Measurements from ENCODE around the gene DPPA5. TPM values are rescaled to one million over a fixed set of nuclear protein-coding genes. Genes with fewer than 3 reads are reported as not detected.

The DPPA5 gene
- total and polyA plus RNA-seq, 4 donors = not detected

DNA sequence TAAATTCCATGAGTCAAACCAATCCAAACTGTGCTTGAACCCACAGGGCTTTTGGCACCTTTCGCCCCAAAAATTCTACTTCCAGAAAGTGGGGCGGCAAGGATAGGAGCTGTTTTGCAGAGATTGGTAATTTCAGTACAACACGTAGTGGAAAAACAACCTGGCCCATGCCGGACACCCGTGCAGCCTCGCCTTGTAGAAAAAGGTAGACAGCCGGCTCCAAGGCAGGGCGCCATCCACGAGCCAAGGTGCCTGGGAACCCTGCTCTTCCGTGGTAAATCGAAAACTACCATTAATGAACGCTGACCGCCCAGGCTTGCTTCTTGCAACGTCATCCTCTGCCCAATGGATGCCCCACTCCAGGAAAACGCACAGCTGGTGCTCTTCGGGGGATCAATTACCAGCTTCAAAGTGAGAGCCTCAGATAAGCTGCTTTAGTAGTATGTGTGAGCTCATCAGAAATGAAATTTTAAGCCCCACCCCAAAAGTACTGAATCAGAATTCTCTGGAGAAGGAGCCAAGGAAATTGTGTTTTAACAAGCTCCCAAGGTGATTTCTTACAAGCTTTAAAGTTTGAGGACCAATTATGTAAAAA lies 13.8 kb upstream of the DPPA5 start:
- no peaks in the 10 kb centered on the region for H3K4me1 ChIP-seq (ENCODE audit: control insufficient read depth, insufficient read depth, low read length)
- H3K9me3 ChIP-seq (ENCODE audit: control insufficient read depth, insufficient read depth, low read length) = peaks cover 3% of the 10 kb centered on the region
- no peak for DNase-seq (ENCODE audit: low read depth in 4 of 6, low spot score in 6 of 6)
- H3K4me3 ChIP-seq (ENCODE audit: low read depth, low read length) = no peak overlapping the region
- H3K36me3 ChIP-seq (ENCODE audit: control insufficient read depth, insufficient read depth, low read length) = no peaks in the 10 kb centered on the region
- WGBS (ENCODE audit: insufficient coverage) = 80% methylated on average over 16 of the region's 16 CpGs
- H3K27ac ChIP-seq (ENCODE audit: low read depth, low read length) = no peak overlapping the region
- H3K27me3 ChIP-seq (ENCODE audit: control insufficient read depth, insufficient read depth, low read length) = no peaks in the 10 kb centered on the region

DNA sequence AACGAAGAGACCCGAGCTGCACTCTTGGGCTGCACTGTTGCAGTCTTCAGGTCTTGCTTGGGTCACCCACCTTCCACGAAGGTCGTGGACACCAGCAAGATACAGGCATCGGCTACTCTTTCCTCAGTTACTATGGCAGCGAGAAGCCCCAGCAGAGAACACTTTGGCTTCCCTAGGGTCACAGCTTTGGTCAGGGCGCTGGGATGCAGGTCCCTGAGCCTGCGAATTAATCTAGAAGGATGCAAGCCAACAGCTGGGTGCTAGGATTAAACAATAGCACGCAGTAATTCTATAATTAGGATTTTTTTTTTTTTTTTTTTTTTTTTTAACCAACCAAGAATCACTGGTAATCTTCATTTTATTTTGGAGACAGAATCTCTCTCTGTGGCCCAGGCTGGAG lies 10.5 kb upstream of the DPPA5 start:
- Histone ChIP-seq H3K27me3 (ENCODE audit: control insufficient read depth, insufficient read depth, low read length) (no peaks in the 10 kb centered on the region), H3K4me3 (ENCODE audit: low read depth, low read length) (no peak overlapping the region), H3K9me3 (ENCODE audit: control insufficient read depth, insufficient read depth, low read length) (no peaks in the 10 kb centered on the region), H3K4me1 (ENCODE audit: control insufficient read depth, insufficient read depth, low read length) (no peaks in the 10 kb centered on the region), H3K27ac (ENCODE audit: low read depth, low read length) (no peak overlapping the region), H3K36me3 (ENCODE audit: control insufficient read depth, insufficient read depth, low read length) (no peaks in the 10 kb centered on the region)
- 95% methylated on average over 6 of the region's 9 CpGs for WGBS (ENCODE audit: insufficient coverage)
- no peak for DNase-seq (ENCODE audit: low read depth in 4 of 6, low spot score in 6 of 6)

DNA sequence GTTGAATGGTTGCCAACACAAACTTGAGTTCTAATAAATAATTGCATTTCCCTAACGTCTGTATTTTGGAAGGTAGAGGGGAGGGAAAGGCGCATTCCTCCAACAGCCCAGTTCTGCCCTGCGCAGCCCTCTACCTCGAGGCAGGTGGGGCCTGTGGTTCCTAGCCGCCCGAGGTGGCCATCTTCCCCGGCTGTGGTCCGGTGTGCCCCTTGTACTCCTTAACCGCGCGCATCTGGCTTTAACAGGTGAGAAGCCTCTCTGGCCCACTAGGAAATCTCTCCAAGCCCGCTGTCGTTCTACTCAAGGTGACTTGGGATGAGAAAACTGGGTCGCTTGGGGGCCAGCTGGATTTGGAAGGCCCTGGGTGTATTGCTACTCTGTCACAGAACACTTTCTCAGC lies 10.0 kb upstream of the DPPA5 start:
- Histone ChIP-seq H3K27ac (ENCODE audit: low read depth, low read length) (no peak overlapping the region), H3K4me1 (ENCODE audit: control insufficient read depth, insufficient read depth, low read length) (no peaks in the 10 kb centered on the region), H3K4me3 (ENCODE audit: low read depth, low read length) (no peak overlapping the region), H3K9me3 (ENCODE audit: control insufficient read depth, insufficient read depth, low read length) (no peaks in the 10 kb centered on the region), H3K36me3 (ENCODE audit: control insufficient read depth, insufficient read depth, low read length) (no peaks in the 10 kb centered on the region), H3K27me3 (ENCODE audit: control insufficient read depth, insufficient read depth, low read length) (no peaks in the 10 kb centered on the region)
- no peak for DNase-seq (ENCODE audit: low read depth in 4 of 6, low spot score in 6 of 6)
- WGBS (ENCODE audit: insufficient coverage) = 94% methylated on average over 13 of the region's 14 CpGs

DNA sequence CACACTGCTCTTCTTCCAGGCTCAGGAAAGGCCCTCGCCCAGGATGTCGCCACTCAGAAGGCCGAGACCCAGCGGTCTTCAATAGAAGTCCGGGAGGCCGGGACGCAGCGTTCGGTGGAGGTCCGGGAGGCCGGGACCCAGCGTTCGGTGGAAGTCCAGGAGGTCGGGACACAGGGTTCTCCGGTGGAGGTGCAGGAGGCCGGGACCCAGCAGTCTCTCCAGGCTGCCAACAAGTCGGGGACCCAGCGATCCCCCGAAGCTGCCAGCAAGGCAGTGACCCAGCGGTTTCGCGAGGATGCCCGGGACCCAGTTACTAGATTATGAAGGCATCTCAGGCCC lies 9.4 kb upstream of the DPPA5 start:
- Histone ChIP-seq H3K4me3 (ENCODE audit: low read depth, low read length) (no peak overlapping the region), H3K27ac (ENCODE audit: low read depth, low read length) (no peak overlapping the region), H3K9me3 (ENCODE audit: control insufficient read depth, insufficient read depth, low read length) (no peaks in the 10 kb centered on the region), H3K36me3 (ENCODE audit: control insufficient read depth, insufficient read depth, low read length) (no peaks in the 10 kb centered on the region), H3K27me3 (ENCODE audit: control insufficient read depth, insufficient read depth, low read length) (no peaks in the 10 kb centered on the region), H3K4me1 (ENCODE audit: control insufficient read depth, insufficient read depth, low read length) (no peaks in the 10 kb centered on the region)
- 97% methylated on average over 23 of the region's 23 CpGs for WGBS (ENCODE audit: insufficient coverage)
- DNase-seq (ENCODE audit: low read depth in 4 of 6, low spot score in 6 of 6) = no peak

DNA sequence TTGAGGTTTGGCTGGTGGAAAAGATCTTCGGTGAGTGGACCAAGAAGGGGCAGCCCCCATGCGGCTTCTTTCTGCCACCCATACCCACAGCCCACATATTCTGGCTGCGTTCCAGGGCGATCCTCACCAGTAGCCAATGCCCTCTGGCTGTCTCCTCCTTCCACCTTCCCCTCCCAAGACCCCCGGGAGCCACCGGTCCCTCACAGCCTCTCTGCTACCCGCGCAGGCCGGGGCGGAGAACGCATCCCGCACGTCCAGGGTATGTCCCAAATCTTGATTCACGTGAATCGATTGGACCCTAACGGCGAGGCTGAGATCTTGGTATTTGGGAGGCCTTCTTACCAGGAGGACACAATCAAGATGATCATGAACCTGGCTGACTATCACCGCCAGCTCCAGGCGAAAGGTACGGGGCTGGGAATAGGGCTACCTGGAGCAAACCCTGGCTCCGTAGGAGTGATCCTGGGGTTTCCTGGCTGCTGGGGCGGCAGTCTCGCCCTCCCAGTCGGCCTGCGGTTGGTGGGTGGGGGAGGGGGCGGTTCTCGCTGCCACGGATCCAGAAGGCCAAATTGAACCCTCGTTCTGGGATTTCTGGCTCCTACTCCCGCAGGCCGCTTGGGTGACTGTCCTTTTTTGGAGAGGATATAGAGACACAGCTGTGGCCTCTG lies 8.9 kb upstream of the DPPA5 start:
- no peaks in the 10 kb centered on the region for H3K4me1 ChIP-seq (ENCODE audit: control insufficient read depth, insufficient read depth, low read length)
- no peak overlapping the region for H3K27ac ChIP-seq (ENCODE audit: low read depth, low read length)
- no peaks in the 10 kb centered on the region for H3K9me3 ChIP-seq (ENCODE audit: control insufficient read depth, insufficient read depth, low read length)
- no peaks in the 10 kb centered on the region for H3K36me3 ChIP-seq (ENCODE audit: control insufficient read depth, insufficient read depth, low read length)
- WGBS (ENCODE audit: insufficient coverage) = 96% methylated on average over 31 of the region's 31 CpGs
- H3K27me3 ChIP-seq (ENCODE audit: control insufficient read depth, insufficient read depth, low read length) = no peaks in the 10 kb centered on the region
- DNase-seq (ENCODE audit: low read depth in 4 of 6, low spot score in 6 of 6) = no peak
- H3K4me3 ChIP-seq (ENCODE audit: low read depth, low read length) = no peak overlapping the region

DNA sequence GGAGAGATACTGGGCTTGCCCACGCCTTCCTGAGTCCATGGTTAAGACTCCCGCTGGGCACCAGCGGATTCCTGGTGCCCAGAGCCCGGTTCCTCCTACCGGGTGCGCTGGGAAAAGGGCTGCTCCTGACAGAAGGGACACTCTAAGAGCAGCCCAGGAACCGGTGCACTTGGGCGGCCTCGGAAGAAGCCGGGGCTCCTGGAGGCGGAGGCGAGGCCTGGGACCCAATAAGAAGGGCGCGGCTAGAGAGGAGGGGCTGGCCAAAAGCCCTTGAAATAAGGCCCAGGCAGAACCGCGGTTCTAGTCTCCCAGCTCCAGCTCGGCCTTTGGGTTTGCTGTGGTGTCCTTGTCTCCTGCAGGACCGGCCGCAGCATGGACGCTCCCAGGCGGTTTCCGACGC lies 8.3 kb upstream of the DPPA5 start, which contains the start of gene KHDC3L:
TSS of gene KHDC3L (plus strand) at position 301 of the 400 bp plus-strand sequence. CDS start at position 373, 72 bp downstream.
- H3K4me1 ChIP-seq (ENCODE audit: control insufficient read depth, insufficient read depth, low read length) = no peaks in the 10 kb centered on the region
- DNase-seq (ENCODE audit: low read depth in 4 of 6, low spot score in 6 of 6) = no peak
- 88% methylated on average over 23 of the region's 23 CpGs for WGBS (ENCODE audit: insufficient coverage)
- H3K27me3 ChIP-seq (ENCODE audit: control insufficient read depth, insufficient read depth, low read length) = no peaks in the 10 kb centered on the region
- no peak within 1 kb of the TSS for H3K4me3 ChIP-seq (ENCODE audit: low read depth, low read length)
- no peak within 1 kb of the TSS for H3K27ac ChIP-seq (ENCODE audit: low read depth, low read length)
- no peaks in the 10 kb centered on the region for H3K36me3 ChIP-seq (ENCODE audit: control insufficient read depth, insufficient read depth, low read length)
- H3K9me3 ChIP-seq (ENCODE audit: control insufficient read depth, insufficient read depth, low read length) = no peaks in the 10 kb centered on the region

DNA sequence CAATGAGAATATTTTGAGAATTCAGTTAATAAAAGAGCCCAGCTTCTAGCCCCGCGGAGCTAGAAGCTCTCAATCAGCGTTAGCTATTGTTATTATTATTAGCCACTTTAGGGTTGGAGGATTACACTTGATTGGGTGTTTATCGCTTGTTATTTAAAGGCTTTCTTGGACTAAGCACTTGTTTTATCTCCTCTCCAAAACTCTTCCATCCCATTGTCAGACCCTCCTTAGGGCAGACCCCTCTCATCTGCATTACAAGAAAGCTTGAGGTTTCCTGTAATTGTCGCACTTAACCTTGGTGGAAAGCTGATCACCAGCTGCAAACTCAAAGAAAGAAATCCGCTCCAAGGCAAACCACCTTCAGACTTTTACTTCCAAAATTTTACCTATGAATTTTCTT lies 4.8 kb downstream of the DPPA5 start:
- 0% methylated on average over 1 of the region's 6 CpGs for WGBS (ENCODE audit: insufficient coverage)
- H3K4me3 ChIP-seq (ENCODE audit: low read depth, low read length) = no peak overlapping the region

DNA sequence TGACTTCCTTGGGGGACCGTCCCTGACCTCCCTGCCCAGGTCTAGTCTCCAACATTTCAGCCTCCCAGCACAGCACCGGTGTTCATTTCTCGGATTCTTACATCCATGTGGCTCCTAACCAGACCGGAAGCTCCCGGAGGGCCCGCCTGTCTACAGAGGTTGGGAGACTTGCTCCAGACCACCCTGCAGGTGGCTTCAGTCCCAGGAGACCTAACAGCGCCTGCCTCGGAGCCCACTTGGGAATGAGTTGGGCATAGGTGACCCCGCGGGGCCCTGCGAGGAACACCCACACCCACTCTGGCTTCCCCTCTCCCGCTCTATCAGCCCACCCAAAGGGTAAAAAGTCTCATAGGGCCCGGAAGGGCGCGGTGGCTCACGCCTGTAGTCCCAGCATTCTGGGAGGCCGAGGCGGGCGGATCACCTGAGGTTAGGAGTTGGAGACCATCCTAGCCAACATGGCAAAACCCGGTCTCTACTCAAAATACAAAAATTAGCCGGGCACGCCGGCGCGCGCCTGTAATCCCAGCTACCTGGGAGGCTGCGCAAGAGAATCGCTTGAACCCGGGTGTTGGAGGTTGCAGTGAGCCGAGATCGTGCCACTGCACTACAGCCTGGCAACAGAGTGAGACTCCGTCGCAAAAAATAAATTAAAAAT lies 5.4 kb downstream of the DPPA5 start:
- Histone ChIP-seq H3K36me3 (ENCODE audit: control insufficient read depth, insufficient read depth, low read length) (no peaks in the 10 kb centered on the region), H3K4me1 (ENCODE audit: control insufficient read depth, insufficient read depth, low read length) (no peaks in the 10 kb centered on the region), H3K9me3 (ENCODE audit: control insufficient read depth, insufficient read depth, low read length) (no peaks in the 10 kb centered on the region), H3K27me3 (ENCODE audit: control insufficient read depth, insufficient read depth, low read length) (peaks cover 20% of the 10 kb centered on the region), H3K4me3 (ENCODE audit: low read depth, low read length) (no peak overlapping the region), H3K27ac (ENCODE audit: low read depth, low read length) (no peak overlapping the region)
- DNase-seq (ENCODE audit: low read depth in 4 of 6, low spot score in 6 of 6) = no peak
- 54% methylated on average over 21 of the region's 33 CpGs for WGBS (ENCODE audit: insufficient coverage)

More for the DNA sequence above, 4.8 kb downstream of the DPPA5 start:
- Histone ChIP-seq H3K36me3 (ENCODE audit: control insufficient read depth, insufficient read depth, low read length) (no peaks in the 10 kb centered on the region), H3K9me3 (ENCODE audit: control insufficient read depth, insufficient read depth, low read length) (no peaks in the 10 kb centered on the region), H3K4me1 (ENCODE audit: control insufficient read depth, insufficient read depth, low read length) (no peaks in the 10 kb centered on the region), H3K27me3 (ENCODE audit: control insufficient read depth, insufficient read depth, low read length) (peaks cover 20% of the 10 kb centered on the region), H3K27ac (ENCODE audit: low read depth, low read length) (no peak overlapping the region)
- no peak for DNase-seq (ENCODE audit: low read depth in 4 of 6, low spot score in 6 of 6)

DNA sequence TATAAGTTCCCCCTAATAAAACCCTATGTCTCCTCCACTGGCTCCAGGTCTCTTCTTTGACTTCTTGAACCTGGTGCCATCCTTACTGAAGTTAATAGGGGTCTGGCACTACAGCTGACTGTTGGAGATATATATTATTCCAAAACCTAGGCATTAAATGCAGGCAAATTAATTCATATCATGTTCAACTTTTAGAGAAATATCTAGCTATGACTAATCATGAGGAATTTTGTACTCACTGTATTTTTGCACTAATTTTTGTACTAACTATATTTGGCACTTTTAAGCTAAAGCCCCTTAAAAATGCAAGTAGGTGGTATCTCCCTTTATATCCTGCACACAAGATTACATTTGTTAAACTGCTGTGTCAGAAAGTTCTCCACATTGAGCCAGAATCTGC lies 10.9 kb downstream of the DPPA5 start:
- no peak overlapping the region for H3K27ac ChIP-seq (ENCODE audit: low read depth, low read length)
- H3K4me1 ChIP-seq (ENCODE audit: control insufficient read depth, insufficient read depth, low read length) = no peaks in the 10 kb centered on the region
- peaks cover 1% of the 10 kb centered on the region for H3K27me3 ChIP-seq (ENCODE audit: control insufficient read depth, insufficient read depth, low read length)
- H3K36me3 ChIP-seq (ENCODE audit: control insufficient read depth, insufficient read depth, low read length) = no peaks in the 10 kb centered on the region
- DNase-seq (ENCODE audit: low read depth in 4 of 6, low spot score in 6 of 6) = no peak
- H3K4me3 ChIP-seq (ENCODE audit: low read depth, low read length) = no peak overlapping the region
- no peaks in the 10 kb centered on the region for H3K9me3 ChIP-seq (ENCODE audit: control insufficient read depth, insufficient read depth, low read length)

DNA sequence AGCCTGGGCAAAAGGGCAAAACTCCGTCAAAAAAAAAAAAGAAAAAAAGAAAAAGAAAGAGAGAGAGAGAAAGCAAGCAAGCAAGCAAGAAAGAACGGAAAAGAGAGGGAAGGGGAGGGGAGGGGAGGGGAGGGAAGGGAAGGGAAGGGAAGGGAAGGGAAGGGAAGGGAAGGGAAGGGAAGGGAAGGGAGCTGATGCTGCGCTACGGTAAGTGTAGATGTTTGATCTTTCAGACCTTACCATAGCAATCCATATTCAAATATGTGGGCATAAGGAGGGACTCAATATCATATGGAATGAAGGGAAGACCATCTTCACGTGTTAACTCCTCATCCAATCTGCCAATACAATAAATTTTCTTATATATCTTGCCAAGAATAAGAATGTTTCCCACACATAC lies 11.9 kb downstream of the DPPA5 start:
- Histone ChIP-seq H3K4me3 (ENCODE audit: low read depth, low read length) (no peak overlapping the region), H3K9me3 (ENCODE audit: control insufficient read depth, insufficient read depth, low read length) (no peaks in the 10 kb centered on the region), H3K27ac (ENCODE audit: low read depth, low read length) (no peak overlapping the region), H3K4me1 (ENCODE audit: control insufficient read depth, insufficient read depth, low read length) (no peaks in the 10 kb centered on the region), H3K36me3 (ENCODE audit: control insufficient read depth, insufficient read depth, low read length) (no peaks in the 10 kb centered on the region), H3K27me3 (ENCODE audit: control insufficient read depth, insufficient read depth, low read length) (no peaks in the 10 kb centered on the region)
- DNase-seq (ENCODE audit: low read depth in 4 of 6, low spot score in 6 of 6) = no peak
- WGBS (ENCODE audit: insufficient coverage) = no CpG with 5 or more reads among the region's 5 CpGs
